Renal pelvis (tissue), 3 donors: ENCODE data around the gene SVOP. TPM values are rescaled to one million over a fixed set of nuclear protein-coding genes. Genes with fewer than 3 reads are reported as not detected.

ENCODE experiments used
- polyA plus RNA-seq, 3 donors: library from polyadenylated mRNA; unstranded; fragments of 120-200 nt; gene quantifications; one replicate each; pipeline ENCODE4 v1.2.1, GENCODE V29; 2013; ENCODE audit not compliant: insufficient read length in 3 of 3

The SVOP gene
- polyA plus RNA-seq, 3 donors, result 0.04 to 0.16 (median 0.12) TPM

Other genes starting within 250 kb of the SVOP start
- gene SSH1, start 163.5 kb downstream of the SVOP start, polyA plus RNA-seq, result 10 to 100 TPM; 18.2 to 28.2 (median 22.3) TPM
- 1 to 10 TPM in 2 of 3 donors, under 1 TPM in 1; 0.60 to 1.5 (median 1.2) TPM for gene DAO, start 141.0 kb downstream of the SVOP start, polyA plus RNA-seq
- gene USP30, start 31.5 kb upstream of the SVOP start, polyA plus RNA-seq, result 10 to 100 TPM; 22.3 to 26.8 (median 26.2) TPM
- gene ALKBH2, start 72.4 kb upstream of the SVOP start, polyA plus RNA-seq, result 10 to 100 TPM; 34.0 to 37.6 (median 34.3) TPM
- 10 to 100 TPM; 67.5 to 71.9 (median 71.8) TPM for gene UNG, start 76.5 kb upstream of the SVOP start, polyA plus RNA-seq
- gene ACACB, start 95.5 kb upstream of the SVOP start, polyA plus RNA-seq, result 10 to 100 TPM; 14.8 to 28.0 (median 26.3) TPM